ENCODE measurements around the gene PGM1.

PGM1 gene

GRCh38 chr1:63705078-63705477, 111.9 kb downstream of the PGM1 start:
- CTCF ChIA-PET: interaction anchor here (1.4 kb wide), 1 partner anchor 17 kb away, joined by 3 read pairs; no protein-coding TSS in a partner anchor
- Histone ChIP-seq H3K36me3 (ENCODE audit: control insufficient read depth in 4 of 4, insufficient read depth in 4 of 4, low read length in 3 of 4) (no peaks in the 10 kb centered on the region), H3K4me3 (ENCODE audit: control insufficient read depth in 1 of 7, extremely low read depth in 1 of 7, insufficient read depth in 4 of 7, low read depth in 2 of 7, low read length in 6 of 7) (no peak overlapping the region), H3K9me3 (ENCODE audit: control extremely low read depth in 1 of 5, control insufficient read depth in 4 of 5, insufficient read depth in 2 of 5, low read depth in 1 of 5, low read length in 4 of 5) (no peaks in the 10 kb centered on the region), H3K27me3 (replicated peaks in 2 of 5; ENCODE audit: control insufficient read depth in 4 of 5, insufficient read depth in 5 of 5, low read length in 4 of 5) (peaks cover 0 to 8% (median 0%) of the 10 kb centered on the region in 5 experiments), H3K4me1 (ENCODE audit: control extremely low read depth in 1 of 4, control insufficient read depth in 4 of 4, insufficient read depth in 4 of 4, low read length in 3 of 4) (no peaks in the 10 kb centered on the region), H3K27ac (ENCODE audit: insufficient read depth in 1 of 2, low read depth in 1 of 2, low read length in 2 of 2, poor library complexity in 1 of 2, severe bottlenecking in 2 of 2) (no peak overlapping the region)
- peak in 1 of 3 donors; percentile 8 for DNase-seq
- 29% methylated on average over 6 of the region's 6 CpGs for WGBS (ENCODE audit: insufficient coverage)
- POLR2A ChIA-PET: no interaction called here

GRCh38 chr1:63709267-63709828, 116.1 kb downstream of the PGM1 start:
- Histone ChIP-seq H3K27me3 (replicated peaks in 2 of 5; ENCODE audit: control insufficient read depth in 4 of 5, insufficient read depth in 5 of 5, low read length in 4 of 5) (peaks cover 0 to 8% (median 0%) of the 10 kb centered on the region in 5 experiments), H3K4me3 (ENCODE audit: control insufficient read depth in 1 of 7, extremely low read depth in 1 of 7, insufficient read depth in 4 of 7, low read depth in 2 of 7, low read length in 6 of 7) (no peak overlapping the region), H3K27ac (ENCODE audit: insufficient read depth in 1 of 2, low read depth in 1 of 2, low read length in 2 of 2, poor library complexity in 1 of 2, severe bottlenecking in 2 of 2) (no peak overlapping the region), H3K9me3 (ENCODE audit: control extremely low read depth in 1 of 5, control insufficient read depth in 4 of 5, insufficient read depth in 2 of 5, low read depth in 1 of 5, low read length in 4 of 5) (no peaks in the 10 kb centered on the region), H3K36me3 (ENCODE audit: control insufficient read depth in 4 of 4, insufficient read depth in 4 of 4, low read length in 3 of 4) (no peaks in the 10 kb centered on the region), H3K4me1 (ENCODE audit: control extremely low read depth in 1 of 4, control insufficient read depth in 4 of 4, insufficient read depth in 4 of 4, low read length in 3 of 4) (no peaks in the 10 kb centered on the region)
- no peak for DNase-seq
- CTCF ChIA-PET: interaction anchor here (0.7 kb wide), 1 partner anchor 553 kb away, joined by 3 read pairs; no protein-coding TSS in a partner anchor
- WGBS (ENCODE audit: insufficient coverage): 60% methylated on average over 1 of the region's 9 CpGs
- POLR2A ChIA-PET: no interaction called here

All from common myeloid progenitor, CD34-positive (primary cell).